ENCODE measurements around the gene OLIG2.

DNA sequence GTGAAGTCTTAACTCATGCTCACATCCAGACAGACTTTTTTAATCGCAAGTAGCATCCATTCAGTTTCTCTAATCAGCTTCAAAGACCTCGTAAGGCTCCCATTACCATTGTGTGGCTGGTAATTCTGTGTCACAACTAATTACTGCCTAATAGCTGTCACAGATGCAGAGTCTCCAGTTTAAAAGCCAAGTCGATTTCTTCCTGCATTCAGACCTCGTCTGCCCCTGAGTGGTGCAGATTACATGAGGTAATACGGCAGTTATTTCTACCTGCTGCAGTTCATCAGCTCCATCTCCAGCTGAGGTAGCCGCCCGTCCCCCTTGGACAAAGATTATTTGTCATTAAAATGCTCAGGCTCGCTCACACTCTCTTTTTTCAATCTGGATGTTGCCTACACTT is 34.4 kb upstream of the OLIG2 start:
- TF ChIP-seq, protein P1, sequence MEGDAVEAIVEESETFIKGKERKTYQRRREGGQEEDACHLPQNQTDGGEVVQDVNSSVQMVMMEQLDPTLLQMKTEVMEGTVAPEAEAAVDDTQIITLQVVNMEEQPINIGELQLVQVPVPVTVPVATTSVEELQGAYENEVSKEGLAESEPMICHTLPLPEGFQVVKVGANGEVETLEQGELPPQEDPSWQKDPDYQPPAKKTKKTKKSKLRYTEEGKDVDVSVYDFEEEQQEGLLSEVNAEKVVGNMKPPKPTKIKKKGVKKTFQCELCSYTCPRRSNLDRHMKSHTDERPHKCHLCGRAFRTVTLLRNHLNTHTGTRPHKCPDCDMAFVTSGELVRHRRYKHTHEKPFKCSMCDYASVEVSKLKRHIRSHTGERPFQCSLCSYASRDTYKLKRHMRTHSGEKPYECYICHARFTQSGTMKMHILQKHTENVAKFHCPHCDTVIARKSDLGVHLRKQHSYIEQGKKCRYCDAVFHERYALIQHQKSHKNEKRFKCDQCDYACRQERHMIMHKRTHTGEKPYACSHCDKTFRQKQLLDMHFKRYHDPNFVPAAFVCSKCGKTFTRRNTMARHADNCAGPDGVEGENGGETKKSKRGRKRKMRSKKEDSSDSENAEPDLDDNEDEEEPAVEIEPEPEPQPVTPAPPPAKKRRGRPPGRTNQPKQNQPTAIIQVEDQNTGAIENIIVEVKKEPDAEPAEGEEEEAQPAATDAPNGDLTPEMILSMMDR (CRISPR knock-in tag; IDR thresholded peaks at IDR 0.05) = no peak
- TF ChIP-seq TGIF2 (CRISPR knock-in tag; IDR thresholded peaks at IDR 0.05) = no peak

All from HepG2 (cell line).